Mesodermal cell (in vitro differentiated cells): ENCODE results near the gene RFX3.
"Not testable (repeated sequence)": the region's sequence is repeated elsewhere in the genome, so short reads cannot be mapped to it uniquely, and the experiment has no call there.

ENCODE experiments used
- H3K27ac ChIP-seq: 2 replicates; pipeline ENCODE4 v1.7.0; 2013; ENCODE audit warnings: mild to moderate bottlenecking, low read depth, low read length, moderate library complexity; ENCODE audit not compliant: severe bottlenecking
- H3K36me3 ChIP-seq: 2 replicates; pipeline ENCODE4 v1.7.1; 2013; ENCODE audit warnings: mild to moderate bottlenecking, low read length, moderate library complexity; ENCODE audit not compliant: control insufficient read depth, insufficient read depth
- H3K4me1 ChIP-seq: one replicate; pipeline ENCODE4 v1.7.1; 2013; ENCODE audit warnings: mild to moderate bottlenecking, low read length; ENCODE audit not compliant: insufficient read depth, control insufficient read depth, poor library complexity, severe bottlenecking
- H3K4me3 ChIP-seq: 2 replicates; pipeline ENCODE4 v1.7.0; 2013; ENCODE audit warnings: low read length, control low read depth, mild to moderate bottlenecking; ENCODE audit not compliant: insufficient read depth, poor library complexity, severe bottlenecking; ENCODE audit errors: extremely low read depth
- H3K9me3 ChIP-seq: 2 replicates; pipeline ENCODE4 v1.7.1; 2013; ENCODE audit warnings: mild to moderate bottlenecking, low read length, moderate library complexity; ENCODE audit not compliant: control insufficient read depth
- WGBS, 2 experiments: methylation state at CpG; one replicate each; pipeline ENCODE4 v1.1.5; 2013; ENCODE audit warnings: missing lambda C conversion rate in 2 of 2; ENCODE audit not compliant: insufficient coverage in 2 of 2; 5-methylcytosine and 5-hydroxymethylcytosine counted together

The RFX3 gene

DNA sequence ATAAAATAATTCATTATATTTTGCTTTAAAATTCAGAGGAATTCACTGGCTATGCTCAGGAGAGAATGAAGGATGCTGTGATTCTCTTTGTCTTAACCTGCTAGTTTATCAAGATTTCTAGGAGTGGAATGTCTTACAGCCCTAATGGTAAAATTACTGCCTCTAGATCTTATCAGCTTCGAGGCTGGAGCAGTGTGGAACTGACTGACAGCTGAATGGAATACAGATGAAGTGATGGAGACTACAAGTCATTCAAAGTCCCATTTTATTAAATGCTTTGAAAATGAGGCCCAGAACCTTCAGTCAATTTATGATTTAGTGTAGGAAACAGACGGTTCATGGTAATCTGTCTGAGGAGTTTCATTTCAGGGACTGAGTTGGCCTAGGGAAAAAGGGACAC is 202.1 kb downstream of the RFX3 start:
- no peaks in the 10 kb centered on the region for H3K9me3 ChIP-seq
- no peaks in the 10 kb centered on the region for H3K4me1 ChIP-seq
- 77 to 89% methylated on average over 1 of the region's 2 CpGs for WGBS, 2 experiments
- H3K36me3 ChIP-seq, result no peaks in the 10 kb centered on the region
- H3K4me3 ChIP-seq, result no peak overlapping the region
- no peak overlapping the region for H3K27ac ChIP-seq

GRCh38 chr9:3321186-3321585 is 204.6 kb downstream of the RFX3 start:
- no peaks in the 10 kb centered on the region for H3K9me3 ChIP-seq
- H3K27ac ChIP-seq, result no peak overlapping the region
- no CpG with 5 or more reads among the region's 4 CpGs for WGBS, 2 experiments
- H3K4me1 ChIP-seq, result no peaks in the 10 kb centered on the region
- H3K36me3 ChIP-seq, result no peaks in the 10 kb centered on the region
- no peak overlapping the region for H3K4me3 ChIP-seq

DNA sequence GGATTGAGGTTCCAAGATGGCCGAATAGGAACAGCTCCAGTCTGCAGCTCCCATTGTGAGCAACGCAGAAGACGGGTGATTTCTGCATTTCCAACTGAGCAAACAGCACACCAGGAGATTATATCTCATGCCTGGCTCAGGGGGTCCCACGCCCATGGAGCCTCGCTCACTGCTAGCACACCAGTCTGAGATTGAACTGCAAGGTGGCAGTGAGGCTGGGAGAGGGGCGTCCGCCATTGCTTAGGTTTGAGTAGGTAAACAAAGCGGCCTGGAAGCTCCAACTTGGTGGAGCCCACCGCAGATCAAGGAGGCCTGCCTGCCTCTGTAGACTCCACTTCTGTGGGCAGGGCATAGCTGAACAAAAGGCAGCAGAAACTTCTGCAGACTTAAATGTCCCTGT is 213.2 kb downstream of the RFX3 start:
- not testable (repeated sequence) for H3K36me3 ChIP-seq, H3K27ac ChIP-seq, H3K9me3 ChIP-seq, H3K4me1 ChIP-seq, H3K4me3 ChIP-seq
- 96 to 100% methylated on average over 7 to 8 of the region's 9 CpGs for WGBS, 2 experiments

DNA sequence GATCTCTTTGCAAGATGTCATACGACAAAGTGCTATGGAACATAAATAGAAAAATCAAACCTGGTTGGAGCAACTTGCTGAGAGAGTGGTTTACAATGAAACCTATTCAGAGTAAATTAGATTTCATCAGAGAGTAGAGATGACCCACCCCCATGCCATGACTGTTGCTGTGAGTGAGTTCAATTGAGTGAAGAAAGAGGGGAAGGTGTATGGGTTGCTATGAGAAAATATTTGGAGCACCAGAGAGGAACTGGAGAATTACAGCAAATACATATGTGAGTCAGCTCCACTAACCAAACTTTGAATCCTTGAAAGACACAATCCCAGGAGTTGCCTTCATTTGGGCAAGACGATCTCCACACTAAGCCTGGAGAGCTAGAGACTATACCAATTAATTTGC is 217.2 kb downstream of the RFX3 start:
- H3K4me1 ChIP-seq, result no peaks in the 10 kb centered on the region
- no peaks in the 10 kb centered on the region for H3K9me3 ChIP-seq
- WGBS, 2 experiments, result 76% methylated on average over 2 of the region's 2 CpGs; no CpG with 5 or more reads in 1 of the 2 experiments

GRCh38 chr9:3304388-3304787 is 221.4 kb downstream of the RFX3 start:
- H3K9me3 ChIP-seq, H3K36me3 ChIP-seq, H3K4me1 ChIP-seq, H3K4me3 ChIP-seq, H3K27ac ChIP-seq: not testable (repeated sequence)
- WGBS, 2 experiments, result 100% methylated on average over 1 of the region's 1 CpG; no CpG with 5 or more reads in 1 of the 2 experiments

More for the DNA sequence above, 217.2 kb downstream of the RFX3 start:
- Histone ChIP-seq H3K27ac (no peak overlapping the region), H3K36me3 (no peaks in the 10 kb centered on the region), H3K4me3 (no peak overlapping the region)

GRCh38 chr9:3299872-3300271 is 225.9 kb downstream of the RFX3 start:
- H3K4me3 ChIP-seq, result no peak overlapping the region
- H3K27ac ChIP-seq, result no peak overlapping the region
- WGBS, 2 experiments, result 89% methylated on average over 1 of the region's 2 CpGs; no CpG with 5 or more reads in 1 of the 2 experiments
- no peaks in the 10 kb centered on the region for H3K36me3 ChIP-seq
- no peaks in the 10 kb centered on the region for H3K9me3 ChIP-seq
- H3K4me1 ChIP-seq, result no peaks in the 10 kb centered on the region

GRCh38 chr9:3296536-3296935 is 229.3 kb downstream of the RFX3 start:
- H3K4me1 ChIP-seq, result no peaks in the 10 kb centered on the region
- H3K27ac ChIP-seq, result no peak overlapping the region
- 86 to 88% methylated on average over 2 to 3 of the region's 4 CpGs for WGBS, 2 experiments
- H3K4me3 ChIP-seq, result no peak overlapping the region
- H3K9me3 ChIP-seq, result no peaks in the 10 kb centered on the region
- H3K36me3 ChIP-seq, result no peaks in the 10 kb centered on the region

GRCh38 chr9:3292311-3292710 is 233.5 kb downstream of the RFX3 start:
- Histone ChIP-seq H3K36me3 (peaks cover 7% of the 10 kb centered on the region), H3K4me3 (no peak overlapping the region), H3K4me1 (no peaks in the 10 kb centered on the region), H3K9me3 (no peaks in the 10 kb centered on the region), H3K27ac (no peak overlapping the region)

DNA sequence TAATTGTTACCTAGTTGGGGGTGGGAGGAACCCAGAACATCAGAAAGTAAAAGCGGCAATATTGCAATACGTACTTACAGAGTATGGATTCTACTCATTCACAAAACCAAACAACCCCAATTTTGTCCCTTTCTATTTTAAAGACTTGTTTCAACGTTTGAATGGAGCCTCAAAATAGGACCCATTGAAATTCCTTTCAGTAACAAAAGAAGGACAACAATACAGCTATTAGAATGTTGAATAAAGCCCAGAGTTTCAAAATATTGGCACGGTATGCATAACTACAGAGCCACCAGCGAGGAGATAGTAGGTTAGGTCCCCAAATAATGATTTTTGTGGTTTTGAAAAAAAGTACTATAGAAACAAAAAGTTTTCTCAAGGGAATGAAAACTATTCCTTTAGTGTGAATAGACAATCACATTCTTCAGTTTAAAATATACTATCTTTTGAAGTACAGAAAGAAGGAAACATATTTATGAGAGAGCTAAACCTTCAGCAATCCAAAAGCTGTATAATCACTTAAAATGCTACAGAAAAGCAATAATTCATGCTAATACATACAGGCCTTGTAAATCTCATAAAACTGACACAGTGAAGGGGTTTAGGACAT is 235.5 kb downstream of the RFX3 start:
- no peaks in the 10 kb centered on the region for H3K4me1 ChIP-seq
- H3K9me3 ChIP-seq, result no peaks in the 10 kb centered on the region
- no CpG with 5 or more reads among the region's 5 CpGs for WGBS, 2 experiments
- no peak overlapping the region for H3K27ac ChIP-seq
- peaks cover 12% of the 10 kb centered on the region for H3K36me3 ChIP-seq
- H3K4me3 ChIP-seq, result no peak overlapping the region

DNA sequence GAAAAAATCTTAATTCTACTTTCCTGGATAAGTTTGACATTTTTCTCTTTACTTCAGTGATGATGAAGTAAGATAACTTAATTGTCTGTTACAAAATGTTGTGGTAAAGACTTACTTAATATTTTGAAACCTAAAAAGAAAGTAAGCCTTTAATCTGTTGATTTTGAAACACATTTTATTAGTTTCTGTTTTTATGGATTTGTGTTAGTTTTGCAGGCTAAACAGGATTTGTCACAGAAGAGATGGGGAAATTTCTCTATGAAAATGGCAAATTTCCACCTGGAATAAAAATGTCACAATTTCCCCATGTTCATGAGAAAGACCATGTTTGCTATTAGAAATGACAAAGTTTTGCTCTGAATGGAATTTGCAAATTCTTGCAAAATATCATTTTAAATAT is 237.1 kb downstream of the RFX3 start:
- Histone ChIP-seq H3K27ac (no peak overlapping the region), H3K4me3 (no peak overlapping the region), H3K9me3 (no peaks in the 10 kb centered on the region), H3K36me3 (peaks cover 12% of the 10 kb centered on the region), H3K4me1 (no peaks in the 10 kb centered on the region)

- Histone ChIP-seq H3K36me3 (peaks cover 15% of the 10 kb centered on the region), H3K4me3 (no peak overlapping the region), H3K27ac (peak overlapping the region; percentile 30), H3K4me1 (no peaks in the 10 kb centered on the region), H3K9me3 (no peaks in the 10 kb centered on the region)
- WGBS, 2 experiments, result no CpG with 5 or more reads among the region's 1 CpG
Measured at GRCh38 chr9:3285365-3286161, 240.2 kb downstream of the RFX3 start.
